A549 (cell line): Measurements from ENCODE around the gene FGF5.

Source experiments
- EHF ChIP-seq: fragments of 250-450 bp; sonication (Bioruptor Pico); IDR thresholded peaks from 2 replicates; pipeline ENCODE4 v1.5.0; 2020; ENCODE audit warnings: mild to moderate bottlenecking
- NR3C1 ChIP-seq: fragments of >200 bp; sonication (Bioruptor Twin); formaldehyde crosslinking; IDR thresholded peaks from 3 replicates; pipeline ENCODE4 v1.6.1; 2017
- ZFP36 ChIP-seq: fragments of 450-650 bp; IDR thresholded peaks from 2 replicates; pipeline ENCODE4 v1.6.1; 2014; ENCODE audit warnings: borderline replicate concordance; ENCODE audit not compliant: partially characterized antibody

DNA sequence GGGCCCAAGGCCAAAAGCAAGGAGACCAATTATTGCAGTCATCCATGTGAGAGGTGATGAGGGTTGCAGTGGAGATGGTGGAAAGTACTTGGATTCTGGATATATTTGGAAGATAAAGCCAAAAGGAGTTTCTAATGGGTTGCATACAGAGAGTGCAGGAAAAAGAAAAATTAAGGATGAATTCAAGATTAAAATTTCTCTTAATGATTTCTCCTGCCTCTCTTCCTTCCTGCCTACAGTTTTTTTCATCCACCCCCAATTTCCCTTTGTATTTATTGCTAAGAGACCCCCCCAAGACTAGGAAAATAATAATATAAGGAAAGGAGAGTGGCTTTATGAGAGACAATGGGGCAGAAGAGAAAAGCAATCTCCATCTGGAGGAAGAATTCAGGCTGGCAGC lies 8.6 kb upstream of the FGF5 start:
- TF ChIP-seq ZFP36 = no peak
- TF ChIP-seq EHF = no peak
- no peak for TF ChIP-seq NR3C1
